Measurements from ENCODE around the gene GPR108.
"Not testable (repeated sequence)": the region's sequence is repeated elsewhere in the genome, so short reads cannot be mapped to it uniquely, and the experiment has no call there.

The GPR108 gene

DNA sequence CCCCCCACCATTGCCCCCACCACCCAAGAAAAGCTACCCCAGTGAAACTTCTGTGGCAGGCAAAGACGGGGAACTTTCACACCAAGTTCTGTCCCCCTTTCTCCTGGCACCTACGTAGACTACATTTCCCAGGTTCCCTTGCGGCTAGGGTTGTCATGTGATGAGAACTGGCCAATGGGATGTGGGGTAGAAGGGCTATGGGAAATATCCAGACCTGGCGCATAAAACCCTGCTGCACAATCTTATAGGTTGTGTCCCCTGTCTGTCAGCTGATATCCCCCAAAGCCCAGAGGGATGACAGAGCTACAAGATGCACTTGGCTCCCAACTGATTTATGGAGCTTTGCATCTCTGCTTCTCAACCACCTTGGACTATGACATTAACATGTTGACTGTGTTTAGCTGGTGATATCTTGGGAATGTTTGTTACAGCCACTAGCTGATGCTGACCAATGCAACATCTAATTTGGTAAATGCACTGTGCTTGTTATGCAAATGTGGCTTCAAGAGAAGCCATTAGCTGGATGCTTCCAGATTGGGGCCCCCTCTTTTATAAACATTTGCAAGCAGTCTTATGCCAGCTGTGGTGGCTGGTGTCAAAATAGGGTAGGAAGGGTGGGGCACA is 23.8 kb upstream of the GPR108 start:
- no peak for DNase-seq (ENCODE audit: low spot score)

DNA sequence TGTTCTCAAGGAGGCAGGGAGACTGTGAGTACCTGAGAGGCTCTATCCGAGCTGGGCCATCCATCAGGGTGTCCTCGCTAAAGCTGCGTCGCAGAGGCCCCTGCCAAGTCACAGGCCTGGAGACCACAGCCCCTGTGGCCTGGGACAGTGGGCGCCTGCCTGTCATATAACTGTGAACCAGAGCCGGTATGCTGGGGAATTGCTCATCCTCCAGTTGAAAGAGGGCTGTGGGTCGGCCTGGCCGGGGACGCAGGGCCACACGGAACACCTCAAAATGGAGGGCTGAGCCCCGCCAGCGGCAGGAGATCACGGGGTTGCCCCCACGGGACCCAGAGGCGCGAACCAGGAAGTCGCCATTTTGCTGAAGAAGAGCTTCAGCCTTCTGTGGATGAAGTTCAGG is 23.2 kb upstream of the GPR108 start:
- DNase-seq (ENCODE audit: low spot score): no peak

DNA sequence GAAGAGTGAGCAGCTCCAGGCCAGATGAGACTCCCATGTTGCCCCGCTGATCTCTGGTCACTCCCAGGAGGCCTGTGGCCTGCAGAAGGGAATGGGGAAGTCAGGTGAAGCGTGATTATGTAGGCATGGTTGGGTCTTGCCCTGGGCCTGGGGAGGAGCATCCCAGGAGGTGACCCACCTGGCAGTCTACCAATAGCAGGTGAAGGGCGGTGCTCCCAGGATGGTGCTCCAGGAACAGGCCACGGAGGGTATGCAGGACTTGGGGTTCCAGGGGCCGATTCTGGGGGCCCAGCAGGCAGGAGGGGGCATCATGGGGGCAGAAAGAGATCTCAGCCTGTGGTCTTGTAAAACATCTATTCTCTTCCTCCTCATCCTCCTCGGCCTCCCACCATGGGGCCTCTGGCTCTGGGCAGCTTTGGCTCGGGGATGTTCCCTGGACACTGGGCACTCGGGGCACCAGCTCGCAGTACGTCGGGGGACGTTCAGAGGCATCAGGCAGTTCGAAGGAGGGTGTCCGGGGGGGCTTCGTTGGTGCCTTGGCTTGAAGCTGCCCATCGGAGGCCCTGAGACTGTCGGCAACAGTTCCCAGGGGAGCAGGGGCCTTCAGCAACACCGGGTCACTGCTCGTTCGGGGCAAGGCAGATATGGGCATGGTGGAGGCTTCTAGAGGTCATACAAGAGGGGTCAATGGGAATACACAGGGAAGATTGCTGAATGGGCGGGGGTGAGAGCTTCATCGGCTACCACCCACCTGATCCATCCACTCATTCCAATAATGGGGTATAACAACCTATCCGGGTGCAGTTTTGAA is 17.5 kb upstream of the GPR108 start:
- no peak for DNase-seq (ENCODE audit: low spot score)

DNA sequence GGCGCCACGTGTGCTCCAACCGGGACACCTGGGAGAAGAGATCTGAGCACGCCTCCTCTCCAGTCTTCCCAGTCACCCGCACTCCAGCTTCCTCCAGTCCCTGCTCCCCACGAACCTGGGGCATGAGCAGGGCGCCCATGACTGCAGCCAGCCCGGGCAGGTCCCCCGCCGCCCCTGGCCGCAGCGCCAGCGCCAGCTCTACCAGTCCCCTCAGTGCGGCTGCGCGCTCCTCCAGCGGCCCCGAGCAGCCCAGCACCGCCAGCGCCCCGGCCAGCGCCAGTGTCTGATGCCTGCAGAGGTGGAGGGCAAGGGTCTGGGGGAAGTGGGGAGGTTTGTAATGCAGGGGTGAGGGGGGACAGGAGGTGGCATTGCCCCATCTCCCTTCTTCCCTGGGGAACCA is 16.8 kb upstream of the GPR108 start:
- DNase-seq (ENCODE audit: low spot score): no peak

DNA sequence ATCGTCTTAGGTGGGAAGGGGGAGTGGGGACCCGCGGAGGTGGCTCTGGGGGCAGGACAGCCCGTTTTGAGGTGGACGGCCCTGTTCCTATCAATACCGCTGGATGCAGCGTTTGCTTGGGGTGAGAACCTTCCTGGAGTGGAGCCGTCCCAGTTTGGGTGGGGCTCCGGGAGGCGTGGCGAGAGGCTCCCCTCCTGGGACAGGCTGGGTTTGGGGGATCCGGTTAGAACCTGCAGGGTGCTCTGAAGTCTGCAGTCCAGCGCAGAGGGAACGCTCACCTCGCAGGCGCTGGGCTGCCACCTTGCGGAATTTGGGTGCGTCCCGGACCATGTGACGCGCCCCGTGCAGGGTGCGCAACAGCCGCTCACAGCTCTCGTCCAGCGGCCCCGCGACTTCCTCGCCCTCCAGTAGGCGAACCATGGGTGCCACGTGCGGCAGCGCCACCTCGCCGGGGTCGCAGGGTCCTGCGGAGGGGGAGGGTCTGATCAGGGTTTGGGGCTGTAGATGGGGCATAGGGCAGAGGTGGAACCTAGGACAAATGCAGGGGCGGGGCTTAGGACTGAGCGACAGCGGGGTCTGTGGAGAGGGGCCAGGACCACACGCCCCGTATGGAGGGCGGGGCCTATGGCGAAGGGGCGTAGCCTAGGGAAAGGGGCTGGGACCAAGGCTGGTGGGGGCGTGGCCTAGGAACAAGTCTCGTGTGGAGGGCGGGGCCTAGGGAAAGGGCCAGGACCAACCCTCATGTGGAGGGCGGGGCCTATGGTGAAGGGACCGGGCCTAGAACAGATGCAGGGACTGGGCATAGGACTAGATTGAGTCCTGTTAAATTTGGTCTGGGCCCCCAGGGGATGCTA is 16.0 kb upstream of the GPR108 start:
- DNase-seq (ENCODE audit: low spot score): no peak

DNA sequence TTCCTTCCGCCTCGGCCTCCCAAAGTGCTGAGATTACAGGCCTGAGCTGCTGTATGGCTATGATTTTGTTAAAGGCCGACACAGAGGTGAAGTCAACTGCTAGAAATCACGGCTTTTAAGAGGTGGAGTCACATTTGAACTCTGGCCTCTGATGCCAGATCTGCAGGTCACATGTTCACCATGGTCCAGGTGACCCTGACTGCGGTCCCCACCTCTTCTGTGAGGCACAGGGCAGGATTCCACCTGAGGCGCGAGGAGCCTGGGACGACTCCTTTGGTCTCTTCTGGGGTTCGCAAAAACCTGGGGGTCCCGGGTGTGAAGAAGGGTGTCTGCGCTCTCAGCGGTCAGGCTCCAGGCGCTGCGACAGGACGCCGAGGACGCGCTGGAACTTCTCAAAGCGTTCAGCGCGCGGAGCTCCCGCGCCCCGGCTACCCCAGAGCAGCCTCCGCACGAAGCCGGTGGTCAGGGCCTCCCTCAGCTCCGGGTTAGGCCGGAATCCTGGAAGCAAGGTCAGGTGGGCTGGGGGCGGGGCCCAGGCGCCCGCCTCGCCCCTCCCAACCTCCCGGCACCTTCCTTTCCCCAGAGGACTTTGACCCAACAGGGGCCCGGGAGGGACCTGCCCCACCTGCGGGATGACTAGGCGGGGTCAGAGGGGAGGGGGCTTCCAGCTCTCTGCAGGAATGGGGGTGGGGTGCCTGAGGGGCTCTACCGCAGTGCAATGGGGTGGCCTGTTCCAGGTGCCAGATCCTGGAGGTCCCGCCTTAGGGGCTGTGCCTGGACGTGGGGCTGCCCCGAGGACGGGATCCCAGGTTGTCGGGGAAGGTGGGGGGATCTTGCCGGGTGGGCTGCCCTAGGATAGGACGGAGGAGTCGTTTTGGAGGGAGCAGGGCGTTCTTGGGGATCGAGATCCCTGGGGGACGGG is 15.1 kb upstream of the GPR108 start:
- DNase-seq (ENCODE audit: low spot score): no peak

DNA sequence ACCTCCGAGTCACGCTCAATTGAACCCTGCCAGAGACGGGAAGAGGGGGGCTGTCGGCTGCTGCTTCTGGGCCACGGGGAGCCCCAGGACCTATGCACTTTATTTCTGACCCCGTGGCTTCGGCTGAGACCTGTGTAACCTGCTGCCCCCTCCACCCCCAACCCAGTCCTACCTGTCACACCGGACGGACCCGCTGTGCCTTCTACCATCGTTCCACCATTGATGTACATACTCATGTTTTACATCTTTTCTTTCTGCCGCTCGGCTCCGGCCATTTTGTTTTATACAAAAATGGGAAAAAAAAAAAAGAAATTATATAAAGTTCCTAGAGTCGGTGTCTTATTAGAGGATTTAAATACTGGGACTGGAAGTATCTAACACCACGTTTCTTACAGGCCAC is 13.8 kb upstream of the GPR108 start:
- DNase-seq (ENCODE audit: low spot score): no peak

DNA sequence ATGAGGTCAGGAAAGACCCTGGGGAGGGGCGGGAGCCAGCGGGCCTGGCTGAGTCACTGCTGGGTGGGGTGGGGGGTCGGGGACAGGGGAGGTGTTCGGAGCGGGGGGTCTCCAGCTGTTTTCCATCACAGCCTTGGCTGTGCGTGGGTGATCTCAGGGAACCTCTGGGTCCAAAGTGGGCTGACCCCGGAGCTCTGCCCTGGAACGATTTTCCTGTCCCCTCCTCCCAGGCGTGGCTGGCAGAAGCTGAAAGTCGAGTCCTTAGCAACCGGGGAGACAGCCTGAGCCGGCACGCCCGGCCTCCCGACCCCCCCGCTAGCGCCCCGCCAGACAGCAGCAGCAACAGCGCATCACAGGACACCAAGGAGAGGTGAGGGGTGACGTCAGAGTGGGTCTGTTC is 12.7 kb upstream of the GPR108 start:
- DNase-seq (ENCODE audit: low spot score): no peak

DNA sequence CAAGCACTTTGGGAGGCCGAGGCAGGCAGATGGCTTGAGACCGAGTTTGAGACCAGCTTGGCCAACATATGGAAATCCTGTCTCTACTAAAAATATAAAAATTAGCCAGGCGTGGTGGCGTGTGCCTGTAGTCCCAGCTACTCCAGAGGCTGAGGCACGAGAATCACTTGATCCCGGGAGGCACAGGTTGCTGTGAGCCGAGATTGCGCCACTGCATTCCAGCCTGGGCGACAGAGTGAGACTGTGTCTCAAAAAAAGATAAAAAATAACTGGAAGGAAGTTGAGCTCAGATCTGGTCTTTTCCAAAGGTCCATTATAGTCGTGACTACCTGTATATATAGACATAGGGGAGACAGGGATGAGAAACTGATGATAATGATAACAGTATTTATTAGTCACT is 11.2 kb upstream of the GPR108 start:
- DNase-seq (ENCODE audit: low spot score): not testable (repeated sequence)

DNA sequence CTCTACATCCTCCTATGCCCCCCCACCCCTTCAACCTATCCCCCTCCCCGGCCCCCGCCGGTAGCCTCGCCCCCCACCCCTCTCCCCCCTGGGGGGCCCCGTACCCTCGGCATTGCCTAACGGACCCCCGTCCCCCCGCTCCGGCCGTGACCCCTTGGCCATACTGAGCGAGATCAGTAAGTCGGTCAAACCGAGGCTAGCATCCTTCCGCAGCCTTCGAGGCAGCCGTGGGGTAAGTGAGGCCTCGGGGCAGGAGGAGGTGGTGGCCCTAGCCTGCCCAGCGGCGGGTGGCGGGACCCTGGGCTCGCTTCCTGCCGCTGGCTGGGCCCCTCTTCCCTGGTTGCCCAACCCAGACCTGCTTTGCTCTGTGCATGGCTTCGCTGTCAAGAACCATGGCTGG is 8.6 kb upstream of the GPR108 start:
- DNase-seq (ENCODE audit: low spot score): no peak

DNA sequence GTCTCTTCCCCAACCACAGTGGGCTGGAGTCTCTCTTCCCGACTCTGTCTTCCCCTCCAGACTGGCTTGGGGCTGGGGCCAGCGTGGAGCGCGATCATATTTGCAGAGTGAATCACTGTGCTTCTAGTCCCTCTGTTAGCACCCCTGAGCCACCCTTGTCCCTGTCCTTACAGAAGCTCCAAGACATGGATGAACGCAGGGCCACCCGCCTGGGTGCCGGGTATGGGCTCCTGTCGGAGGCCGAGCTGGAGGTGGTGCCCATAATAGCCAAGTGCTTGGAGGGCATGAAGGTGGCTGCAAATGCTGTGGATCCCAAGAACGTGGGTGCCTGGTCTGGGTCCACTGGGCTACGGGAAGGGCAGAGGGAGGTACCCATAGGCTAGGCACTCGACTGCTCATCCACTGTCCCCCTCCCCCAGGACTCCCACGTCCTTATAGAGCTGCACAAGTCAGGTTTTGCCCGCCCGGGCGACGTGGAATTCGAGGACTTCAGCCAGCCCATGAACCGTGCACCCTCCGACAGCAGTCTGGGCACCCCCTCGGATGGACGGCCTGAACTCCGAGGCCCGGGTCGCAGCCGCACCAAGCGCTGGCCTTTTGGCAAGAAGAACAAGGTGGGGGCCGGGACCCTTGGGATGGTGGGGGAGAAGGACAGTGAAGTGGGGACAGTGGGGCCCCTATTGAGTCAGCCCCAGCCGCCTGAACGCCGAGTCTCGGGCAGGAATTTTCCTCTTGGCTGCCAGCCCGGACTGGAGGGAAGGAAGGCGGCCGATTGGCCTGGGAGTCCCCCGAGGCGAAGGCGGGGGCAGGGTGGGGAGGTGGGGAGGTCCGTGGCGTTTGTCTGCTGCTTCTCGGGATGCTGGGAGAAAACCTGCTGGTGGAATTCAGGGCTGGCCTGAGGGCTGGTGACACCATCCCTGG is 7.3 kb upstream of the GPR108 start:
- DNase-seq (ENCODE audit: low spot score): peak; percentile 85

DNA sequence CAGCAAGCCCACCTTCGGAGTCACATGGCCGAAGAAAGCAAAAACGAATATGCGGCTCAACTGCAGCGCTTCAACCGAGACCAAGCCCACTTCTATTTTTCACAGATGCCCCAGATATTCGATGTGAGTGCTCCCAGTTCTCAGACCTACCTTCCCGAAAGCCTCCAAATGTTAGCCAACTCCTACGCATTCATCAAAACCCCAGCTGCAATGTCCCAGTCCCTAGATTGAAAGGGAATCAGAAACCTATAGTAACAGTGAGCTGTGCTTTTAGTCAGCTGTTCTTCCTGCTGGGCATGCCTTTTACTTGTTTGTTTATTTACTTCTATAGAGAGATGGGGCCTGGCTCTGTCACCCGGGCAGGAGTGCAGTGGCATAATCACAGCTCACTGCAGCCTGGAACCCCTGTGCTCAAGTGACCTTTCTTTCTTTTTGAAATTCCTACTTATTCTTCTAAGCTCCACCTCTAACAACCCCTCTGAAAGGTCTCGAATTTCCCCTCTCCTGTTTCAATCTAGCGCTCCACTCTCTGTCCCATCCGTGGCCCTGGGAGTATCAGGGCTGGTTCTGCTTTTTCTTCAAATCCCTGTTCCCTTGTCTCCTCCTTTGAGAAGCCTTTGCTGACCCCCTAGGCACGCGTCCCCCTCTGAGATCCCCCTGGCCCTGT is 6.5 kb upstream of the GPR108 start:
- DNase-seq (ENCODE audit: low spot score): no peak

DNA sequence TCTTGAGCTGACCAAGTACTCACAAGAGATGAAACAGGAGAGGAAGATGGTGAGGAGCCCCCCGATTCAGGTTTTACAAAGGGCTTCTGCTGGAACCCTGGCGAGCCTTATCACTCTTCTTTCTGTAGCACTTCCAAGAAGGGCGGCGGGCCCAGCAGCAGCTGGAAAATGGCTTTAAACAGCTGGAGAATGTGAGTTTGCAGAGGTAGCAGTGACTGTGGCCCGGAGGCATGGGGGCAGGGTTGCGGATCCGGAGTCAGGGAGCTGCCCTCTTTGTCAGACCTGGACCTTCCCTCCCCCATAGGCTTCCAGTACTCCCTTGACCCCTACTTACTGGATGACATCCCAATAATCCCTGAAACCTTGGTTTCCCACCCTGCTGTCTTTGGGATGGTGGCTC is 5.7 kb upstream of the GPR108 start:
- no peak for DNase-seq (ENCODE audit: low spot score)

DNA sequence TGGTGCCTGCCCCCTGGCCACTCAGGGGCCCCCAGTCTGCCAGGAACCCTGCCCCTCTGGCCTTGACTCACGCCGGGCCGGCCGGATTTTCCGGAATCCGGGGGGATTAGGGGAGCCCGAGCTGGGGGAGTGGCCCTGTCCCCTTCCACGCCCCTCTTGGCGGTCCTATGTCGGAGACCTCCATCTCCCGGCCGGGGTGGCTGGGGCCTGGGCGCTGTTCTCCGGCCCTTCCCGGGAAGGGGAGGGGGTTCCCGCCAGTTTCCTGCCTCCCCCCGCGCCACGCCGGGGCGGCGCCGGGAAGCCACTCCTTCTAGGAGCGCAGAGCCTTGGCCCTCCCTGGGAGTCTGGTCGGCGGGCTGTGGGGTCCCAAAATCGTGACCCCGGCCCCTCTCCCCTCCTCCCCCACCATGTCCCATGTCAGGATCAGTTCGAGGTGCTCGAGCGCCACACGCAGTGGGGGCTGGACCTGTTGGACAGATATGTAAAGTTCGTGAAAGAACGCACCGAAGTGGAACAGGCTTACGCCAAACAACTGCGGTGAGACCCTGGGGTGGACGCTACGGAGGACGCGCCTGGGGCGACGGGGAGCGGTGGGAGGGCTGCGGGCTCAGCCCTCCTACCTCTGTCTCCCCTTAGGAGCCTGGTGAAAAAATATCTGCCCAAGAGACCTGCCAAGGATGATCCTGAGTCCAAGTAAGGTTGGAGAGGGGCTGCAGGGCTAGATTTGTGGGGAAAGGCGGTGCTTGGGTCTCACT is 3.4 kb upstream of the GPR108 start:
- peak; percentile 80 for DNase-seq (ENCODE audit: low spot score)

DNA sequence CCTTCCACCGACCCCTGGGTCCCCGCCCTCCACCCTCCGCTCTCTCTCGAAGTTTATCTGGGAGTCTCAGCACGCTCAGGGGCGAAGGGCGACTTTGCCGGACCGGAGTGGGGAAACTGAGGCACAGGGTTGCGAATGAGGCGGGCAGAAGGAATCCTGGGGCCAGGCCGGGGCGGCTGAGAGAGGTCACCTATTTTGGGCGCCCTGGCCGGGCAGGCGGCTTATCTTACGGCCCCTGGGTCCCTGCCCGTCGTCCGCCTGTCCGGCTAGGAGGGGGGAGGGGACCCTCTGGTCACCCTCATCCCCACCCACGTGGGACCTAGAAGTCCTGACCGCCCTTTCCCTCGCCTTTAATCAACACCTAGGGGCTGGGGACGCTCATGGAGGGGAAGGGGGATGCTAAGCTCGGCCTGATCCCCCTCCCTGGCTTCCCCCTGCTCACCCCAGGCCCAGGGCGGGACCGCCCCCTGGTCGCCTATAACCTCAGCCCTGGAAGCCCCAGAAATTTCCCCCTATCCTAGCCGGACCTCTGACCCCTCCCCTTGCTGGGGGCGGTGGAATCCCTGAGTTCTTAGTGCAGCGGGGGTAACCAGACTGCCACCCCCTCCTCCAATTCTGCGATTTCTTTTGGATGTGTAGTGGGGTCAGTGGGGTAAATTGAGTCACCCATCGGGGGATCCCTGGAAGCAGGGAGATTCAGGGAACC is 2.7 kb upstream of the GPR108 start:
- no peak for DNase-seq (ENCODE audit: low spot score)

DNA sequence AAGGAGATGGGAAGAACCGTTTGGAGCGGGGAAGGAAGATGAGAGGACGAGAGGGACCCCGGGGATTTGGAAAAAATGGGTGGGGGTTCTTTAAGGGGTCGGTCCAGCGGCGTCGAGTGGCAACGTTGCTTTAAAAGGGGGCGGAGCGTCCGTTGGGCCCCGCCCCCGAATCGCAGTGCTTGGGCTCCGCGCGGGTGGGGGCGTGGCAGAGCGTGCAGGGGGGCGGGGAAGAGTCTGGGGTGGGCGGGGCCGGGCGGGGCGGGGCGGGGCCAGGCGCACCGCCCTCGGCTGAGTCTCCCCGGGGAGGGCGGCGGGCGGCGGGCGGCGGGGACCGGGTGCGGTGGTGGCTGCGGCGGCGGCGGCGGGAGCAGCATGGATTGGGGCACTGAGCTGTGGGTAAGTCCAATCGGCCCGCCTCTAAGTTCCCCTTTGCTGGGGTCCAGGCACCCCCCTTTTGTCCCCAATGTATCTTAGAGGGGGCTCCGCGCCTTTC is 2.1 kb upstream of the GPR108 start, which contains the start of gene TRIP10:
Gene TRIP10 (plus strand): TSS at position 291 of the 493 bp plus-strand sequence. CDS start 82 bp downstream, at position 373.
- peak; percentile 93 for DNase-seq (ENCODE audit: low spot score)

DNA sequence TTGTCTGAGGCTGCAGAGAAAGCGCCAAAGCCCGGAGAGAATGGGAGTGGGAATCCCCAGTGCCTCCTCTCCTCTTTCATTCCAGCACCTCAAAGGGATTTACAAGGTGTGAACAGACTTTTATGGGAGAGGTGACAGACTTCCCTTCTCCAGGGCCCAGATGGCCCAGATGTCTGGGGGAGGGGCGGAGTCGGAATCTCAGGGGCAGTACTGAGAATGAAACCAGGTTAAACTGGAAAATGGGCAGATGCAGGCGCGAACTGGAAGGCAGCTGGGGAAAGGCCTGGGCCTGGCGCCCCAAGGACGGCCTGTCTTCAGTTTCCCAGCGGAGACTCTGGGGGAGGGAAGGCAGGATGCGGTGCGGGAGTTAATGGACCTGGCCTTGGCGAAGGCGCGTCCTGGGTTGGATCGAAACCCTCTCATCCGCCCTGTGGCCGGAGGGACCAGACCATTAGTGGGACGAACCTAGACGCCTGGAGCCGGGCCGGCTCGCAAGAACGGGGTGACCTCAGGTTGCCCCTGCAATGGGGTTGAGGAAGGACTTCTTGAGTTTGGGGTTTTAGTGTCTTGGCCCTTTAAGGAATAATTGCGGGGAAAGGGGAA is 1.5 kb upstream of the GPR108 start:
- DNase-seq (ENCODE audit: low spot score): peak; percentile 75

All from left forelimb (tissue), 1 donor.